ENCODE measurements around the gene ARMC6.
"Not testable (repeated sequence)": the region's sequence is repeated elsewhere in the genome, so short reads cannot be mapped to it uniquely, and the experiment has no call there.

The ARMC6 gene

GRCh38 chr19:19074196-19074882 is 40.9 kb downstream of the ARMC6 start:
- no peak for DNase-seq (ENCODE audit: low read depth)

- DNase-seq (ENCODE audit: low read depth) = no peak
Observed at GRCh38 chr19:19075126-19075525, 41.7 kb downstream of the ARMC6 start.

GRCh38 chr19:19076476-19076875 is 43.1 kb downstream of the ARMC6 start:
- DNase-seq (ENCODE audit: low read depth) = no peak

GRCh38 chr19:19077103-19077502 is 43.7 kb downstream of the ARMC6 start:
- DNase-seq (ENCODE audit: low read depth) = no peak

- DNase-seq (ENCODE audit: low read depth) = no peak
Observed at GRCh38 chr19:19078801-19079200, 45.4 kb downstream of the ARMC6 start.

GRCh38 chr19:19079571-19079970 is 46.2 kb downstream of the ARMC6 start:
- no peak for DNase-seq (ENCODE audit: low read depth)

GRCh38 chr19:19081642-19082151 is 48.3 kb downstream of the ARMC6 start:
- DNase-seq (ENCODE audit: low read depth) = no peak

- DNase-seq (ENCODE audit: low read depth) = no peak
Observed at GRCh38 chr19:19083413-19084178, 50.2 kb downstream of the ARMC6 start.

GRCh38 chr19:19087676-19088075 is 54.3 kb downstream of the ARMC6 start:
- no peak for DNase-seq (ENCODE audit: low read depth)

GRCh38 chr19:19094513-19094912 is 61.1 kb downstream of the ARMC6 start:
- no peak for DNase-seq (ENCODE audit: low read depth)

- DNase-seq (ENCODE audit: low read depth) = no peak
Observed at GRCh38 chr19:19095691-19096090, 62.3 kb downstream of the ARMC6 start.

- no peak for DNase-seq (ENCODE audit: low read depth)
Observed at GRCh38 chr19:19096641-19097627, 63.5 kb downstream of the ARMC6 start.

- DNase-seq (ENCODE audit: low read depth) = no peak
Observed at GRCh38 chr19:19098084-19098702, 64.8 kb downstream of the ARMC6 start.

- no peak for DNase-seq (ENCODE audit: low read depth)
Observed at GRCh38 chr19:19098703-19099632, 65.6 kb downstream of the ARMC6 start.

GRCh38 chr19:19101540-19101939 is 68.1 kb downstream of the ARMC6 start:
- no peak for DNase-seq (ENCODE audit: low read depth)

- not testable (repeated sequence) for DNase-seq (ENCODE audit: low read depth)
Observed at GRCh38 chr19:19102566-19102965, 69.2 kb downstream of the ARMC6 start.

- no peak for DNase-seq (ENCODE audit: low read depth)
Observed at GRCh38 chr19:19103167-19103566, 69.8 kb downstream of the ARMC6 start.

- DNase-seq (ENCODE audit: low read depth) = no peak
Observed at GRCh38 chr19:19105365-19106055, 72.1 kb downstream of the ARMC6 start.

- DNase-seq (ENCODE audit: low read depth) = no peak
Observed at GRCh38 chr19:19106056-19106551, 72.7 kb downstream of the ARMC6 start.

- not testable (repeated sequence) for DNase-seq (ENCODE audit: low read depth)
Observed at GRCh38 chr19:19106938-19107337, 73.5 kb downstream of the ARMC6 start.

Measured in activated T-helper 9 cell treated with anti-CD3 and anti-CD28 coated beads, Interleukin-2, amount 50 U/mL, for 16 hours (primary cell).